ENCODE data around the gene TCEANC2.
A peak's percentile ranks its signal among the peaks of the same experiment; 100 is the strongest.
"Not testable (repeated sequence)": the region's sequence is repeated elsewhere in the genome, so short reads cannot be mapped to it uniquely, and the experiment has no call there.

TCEANC2 gene

DNA sequence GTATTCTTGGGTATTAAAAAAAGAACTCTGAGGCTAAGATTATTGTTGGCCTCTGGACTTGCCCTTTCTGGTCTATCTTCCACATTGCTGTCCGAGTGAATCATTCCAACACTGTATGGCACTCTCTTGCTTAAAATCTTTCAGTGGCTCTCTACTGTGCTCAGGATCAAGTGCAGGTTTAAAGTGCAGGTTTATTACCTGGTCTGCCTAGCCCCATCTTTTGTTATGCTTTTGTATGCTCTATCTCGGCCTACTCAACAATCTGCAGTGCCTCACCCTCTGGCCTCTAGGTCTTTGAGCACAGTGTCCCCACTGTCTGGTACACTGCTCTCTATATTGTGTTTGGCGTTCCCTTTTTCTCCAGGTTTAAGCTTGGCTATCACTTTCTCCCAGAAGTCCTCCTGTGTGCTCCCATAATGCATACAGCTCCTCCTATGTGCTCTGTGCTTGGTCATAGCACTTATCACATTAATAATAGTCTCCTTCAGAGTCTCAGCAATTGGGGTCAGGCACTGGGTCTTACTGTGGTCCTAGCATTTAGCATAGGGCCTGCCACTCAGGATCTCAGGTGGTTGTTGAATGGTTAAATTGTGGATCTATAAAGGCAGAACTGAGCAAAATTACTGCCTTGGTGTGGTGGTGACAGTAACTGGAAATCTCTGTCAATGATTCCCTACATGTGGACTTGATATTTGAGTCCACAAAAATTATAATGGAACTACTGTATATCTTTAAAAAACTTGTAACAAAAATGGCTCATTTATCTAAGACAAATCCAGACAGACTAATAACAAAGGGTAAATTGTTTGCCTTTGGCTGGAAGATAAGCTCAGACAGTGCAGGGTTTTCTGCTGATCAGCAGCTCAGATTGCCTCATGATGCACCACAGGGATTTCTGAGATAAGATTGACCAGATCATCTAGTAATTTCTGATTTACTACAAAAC is 24.8 kb upstream of the TCEANC2 start:
- no peak for DNase-seq

DNA sequence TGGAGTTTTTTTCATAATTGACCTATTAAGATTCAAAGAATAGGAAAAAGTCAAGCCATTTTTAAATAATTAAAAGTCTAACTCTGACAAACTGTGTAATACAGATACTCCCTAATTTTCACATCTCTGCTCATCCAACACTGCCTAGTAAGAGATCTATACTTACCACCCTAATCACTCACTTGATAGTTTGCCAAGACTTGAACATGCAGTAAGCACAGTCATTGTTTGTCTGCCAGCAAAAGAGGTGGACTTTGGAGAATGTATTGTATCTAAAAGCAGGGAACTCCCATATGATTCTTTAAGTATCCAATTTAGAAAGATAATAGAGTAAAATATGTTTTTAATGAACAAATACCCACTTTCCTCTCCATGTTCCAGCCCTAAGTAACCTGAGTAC is 15.9 kb upstream of the TCEANC2 start:
- DNase-seq, result no peak

DNA sequence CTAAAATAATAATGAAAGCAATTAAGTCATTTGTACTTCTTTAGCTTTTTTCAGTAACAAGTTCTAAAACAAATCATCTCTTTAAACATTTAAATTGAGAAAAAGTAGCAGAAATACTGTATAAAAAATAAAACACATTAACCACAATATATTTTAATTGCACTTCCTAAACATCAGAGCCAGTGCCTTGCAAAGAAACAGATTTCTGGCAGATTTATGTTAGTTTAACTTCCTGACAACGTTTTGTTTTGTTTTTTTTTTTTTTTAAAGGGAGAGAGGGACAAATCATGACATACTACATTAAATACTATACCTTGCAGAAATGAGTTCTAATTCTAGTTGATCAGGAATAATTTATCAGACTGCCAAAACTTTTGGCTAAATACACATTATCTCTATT is 11.6 kb upstream of the TCEANC2 start:
- DNase-seq, result no peak

- DNase-seq, result no peak
Measured at GRCh38 chr1:54045496-54045895, 7.9 kb upstream of the TCEANC2 start.

GRCh38 chr1:54046671-54047383 is 6.6 kb upstream of the TCEANC2 start:
- DNase-seq, result no peak

DNA sequence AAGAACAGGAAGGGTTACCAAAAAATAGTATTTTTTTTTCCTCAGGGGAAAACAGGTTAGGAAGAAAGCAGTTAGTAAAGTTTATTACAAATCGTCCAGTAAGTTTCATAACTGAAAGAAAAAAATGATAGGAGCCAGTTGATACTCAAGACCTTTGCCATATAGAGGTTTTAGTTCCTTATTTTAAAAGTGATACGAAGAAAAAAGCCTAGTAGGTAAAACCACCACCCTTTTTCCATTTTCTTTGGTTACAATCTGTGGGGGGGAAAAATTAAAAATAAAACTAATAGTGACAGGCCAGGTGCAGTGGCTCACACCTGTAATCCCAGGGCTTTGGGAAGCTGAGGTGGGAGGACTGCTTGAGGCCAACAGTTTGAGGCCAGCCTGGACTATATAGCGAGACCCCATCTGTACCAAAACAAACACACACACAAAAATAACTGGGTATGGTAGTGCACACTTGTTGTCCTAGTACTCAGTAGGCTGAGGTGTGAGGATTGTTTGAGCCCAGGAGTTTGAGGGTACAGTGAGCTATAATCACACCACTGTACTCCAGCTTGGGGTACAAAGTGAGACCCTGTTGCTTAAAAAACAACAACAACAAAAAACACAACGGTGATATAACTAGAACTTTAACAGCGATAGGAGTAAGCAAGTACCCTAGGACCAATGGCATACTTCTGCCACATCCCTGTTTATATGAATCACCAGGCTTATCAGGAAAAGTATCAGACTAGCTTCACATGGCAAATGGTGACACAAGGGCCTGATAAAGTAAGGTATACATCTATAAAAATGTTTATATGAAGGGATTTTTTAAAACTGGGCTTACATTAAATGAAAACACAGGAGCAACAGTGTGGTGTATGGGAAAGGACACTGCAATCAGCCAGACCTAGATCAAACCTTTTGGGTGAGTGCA is 5.8 kb upstream of the TCEANC2 start:
- no peak for DNase-seq

GRCh38 chr1:54050435-54050834 is 3.0 kb upstream of the TCEANC2 start:
- DNase-seq, result not testable (repeated sequence)

GRCh38 chr1:54051933-54052430 is 1.4 kb upstream of the TCEANC2 start:
- no peak for DNase-seq

DNA sequence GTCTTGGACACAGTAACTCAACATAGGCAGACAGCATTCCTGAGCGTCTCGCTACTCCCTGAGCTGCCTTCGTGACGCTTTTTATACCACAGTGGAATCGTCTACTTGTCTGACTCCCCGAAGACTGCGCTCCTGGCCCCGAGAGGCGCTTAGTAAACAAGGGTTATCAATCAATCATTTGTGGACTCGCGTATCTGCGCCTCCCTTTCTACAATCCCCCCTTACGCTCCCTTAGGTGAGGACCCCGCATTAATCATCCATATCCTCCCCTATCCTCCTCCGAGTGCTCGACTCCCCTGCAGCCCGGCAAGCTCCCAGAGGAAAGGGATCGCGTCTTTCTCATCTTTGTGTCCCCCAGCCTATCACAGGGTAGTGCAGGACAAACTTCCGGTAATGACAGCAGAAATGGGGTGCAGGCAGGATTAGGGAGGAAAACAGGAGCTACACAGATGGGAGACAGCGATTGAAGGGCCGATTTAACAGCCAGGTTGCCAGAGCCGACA is 926 bp upstream of the TCEANC2 start:
- DNase-seq, result peak; percentile 54

GRCh38 chr1:54053745-54054437 is 483 bp downstream of the TCEANC2 start:
- no peak for DNase-seq

- DNase-seq, result no peak
Measured at GRCh38 chr1:54054438-54054749, 986 bp downstream of the TCEANC2 start.

GRCh38 chr1:54064299-54064698 is 10.9 kb downstream of the TCEANC2 start:
- no peak for DNase-seq

DNA sequence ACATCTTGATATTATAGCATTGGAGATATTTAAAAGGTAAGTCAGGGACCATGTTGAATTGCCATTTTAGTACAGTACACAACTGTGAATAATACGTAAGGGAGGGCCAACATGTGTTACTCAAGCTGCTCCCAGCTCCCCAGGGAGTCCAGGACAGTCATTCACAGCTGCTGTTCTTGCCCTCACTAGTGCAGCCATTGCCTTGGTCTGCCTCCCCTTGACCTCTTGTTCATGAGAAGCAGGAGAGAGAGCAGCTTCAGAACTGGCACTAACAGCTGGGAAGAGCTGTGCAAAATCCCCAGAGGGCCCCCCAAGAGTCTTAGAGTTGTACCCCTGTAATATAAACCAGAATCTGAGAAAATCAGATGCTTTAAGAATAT is 16.4 kb downstream of the TCEANC2 start:
- no peak for DNase-seq

DNA sequence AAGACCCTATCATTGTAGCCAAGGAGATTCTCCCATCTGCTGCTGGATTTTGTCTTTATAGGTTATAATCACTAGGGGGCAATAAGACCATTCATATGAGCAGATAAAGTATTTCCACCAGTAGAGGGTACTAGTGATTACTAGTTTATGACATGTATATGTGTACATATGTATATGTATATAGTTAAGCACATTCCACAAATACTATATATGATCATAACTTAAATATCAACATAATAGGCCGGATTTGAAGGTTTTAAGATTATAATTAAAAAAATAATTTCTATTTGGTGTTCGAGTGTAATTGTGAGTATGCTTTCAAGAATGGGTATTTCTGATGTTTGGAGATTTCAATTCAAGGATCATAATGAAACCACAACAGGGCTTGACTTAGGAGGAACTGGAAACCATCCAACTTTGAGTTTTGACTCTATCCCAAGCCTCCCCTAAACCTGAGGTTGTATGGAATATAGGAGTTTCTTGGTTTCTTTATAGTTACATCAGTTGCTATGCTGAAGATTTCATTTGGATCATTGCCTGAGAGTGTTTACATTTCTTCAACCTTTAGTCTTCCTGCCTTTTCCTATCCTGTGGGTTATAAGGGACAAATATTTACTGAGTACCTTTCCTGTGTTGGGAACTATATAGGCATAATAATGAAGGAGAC is 16.9 kb downstream of the TCEANC2 start:
- DNase-seq, result peak; percentile 15

GRCh38 chr1:54077359-54077758 is 24.0 kb downstream of the TCEANC2 start:
- no peak for DNase-seq

DNA sequence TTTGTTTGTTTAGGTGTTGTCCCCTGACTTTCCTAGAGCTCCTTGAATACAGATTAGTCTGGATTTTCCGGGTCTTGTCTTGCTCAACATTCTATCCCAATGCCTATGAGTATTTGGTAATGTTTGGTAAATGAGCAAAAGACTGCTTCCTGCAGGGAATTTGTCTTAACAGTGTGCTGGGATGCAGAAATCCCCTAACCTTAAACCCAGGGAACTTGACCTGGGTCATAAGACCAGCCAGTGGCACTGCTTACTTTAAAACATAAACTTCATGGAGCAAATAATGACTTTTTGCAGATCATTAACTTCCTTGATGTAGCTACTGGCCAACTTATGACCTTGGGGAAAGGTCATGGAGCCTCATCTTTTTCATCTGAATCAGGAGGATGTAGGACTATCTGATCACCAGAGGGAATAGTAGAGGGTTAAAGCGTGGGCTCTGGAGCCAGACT is 27.2 kb downstream of the TCEANC2 start:
- DNase-seq, result no peak

DNA sequence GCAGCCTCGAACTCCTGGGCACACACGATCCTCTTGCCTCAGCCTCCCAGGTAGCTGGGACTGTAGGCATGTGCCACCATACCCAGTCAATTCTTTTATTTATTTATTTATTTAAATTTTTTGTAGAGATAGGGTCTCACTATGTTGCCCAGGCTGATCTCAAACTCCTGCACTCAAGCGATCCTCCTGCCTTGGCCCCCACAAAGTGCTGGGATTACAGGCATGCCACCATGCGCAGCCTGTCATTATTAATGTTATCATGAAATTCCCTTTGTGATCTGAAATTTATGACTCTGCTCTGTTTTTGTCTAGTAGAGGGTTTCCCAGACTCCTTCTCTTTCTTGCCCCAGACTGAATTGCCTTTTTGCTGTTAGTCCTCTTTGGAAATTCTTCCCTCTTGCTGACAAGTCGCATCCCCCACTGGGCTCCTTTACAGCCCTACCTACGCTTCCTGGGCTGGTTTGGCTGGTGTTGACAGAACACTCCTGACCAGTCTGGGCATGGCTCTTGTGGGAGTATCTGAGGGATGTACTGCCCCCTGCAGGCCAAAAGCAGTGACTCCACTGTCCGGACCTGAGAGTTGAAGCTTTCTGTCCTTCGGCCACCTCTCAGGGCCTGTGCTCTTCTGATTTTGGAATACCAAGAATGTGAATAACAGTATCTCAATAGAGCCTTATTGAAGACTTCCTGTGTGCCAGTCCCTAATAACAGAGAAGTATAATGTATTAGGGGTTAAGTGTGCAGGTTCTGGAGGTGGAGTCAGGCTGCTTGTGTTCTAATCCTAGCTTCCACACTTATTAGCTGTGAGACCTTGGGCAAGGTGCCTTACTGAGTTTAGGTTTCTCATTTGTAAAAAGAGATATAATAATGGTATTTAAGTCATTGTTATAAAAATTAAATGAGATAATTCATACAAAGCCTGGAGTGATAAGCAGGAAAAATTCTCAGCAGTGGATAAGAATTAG is 28.2 kb downstream of the TCEANC2 start:
- DNase-seq, result no peak

- DNase-seq, result no peak
Measured at GRCh38 chr1:54084794-54085193, 31.4 kb downstream of the TCEANC2 start.

GRCh38 chr1:54086754-54087153 is 33.3 kb downstream of the TCEANC2 start:
- no peak for DNase-seq

GRCh38 chr1:54088385-54088784 is 35.0 kb downstream of the TCEANC2 start:
- no peak for DNase-seq

Data from DMS79 (cell line).